Skeletal muscle satellite cell (primary cell): ENCODE results near the gene KIF12.

Source experiments
- H3K27me3 ChIP-seq: 2 replicates; pipeline ENCODE4 v1.7.0; 2013; ENCODE audit warnings: low read length; ENCODE audit not compliant: control insufficient read depth, insufficient read depth
- H3K36me3 ChIP-seq: 2 replicates; pipeline ENCODE4 v1.7.0; 2013; ENCODE audit warnings: mild to moderate bottlenecking, control low read depth, low read length; ENCODE audit not compliant: insufficient read depth
- H3K4me1 ChIP-seq: 2 replicates; pipeline ENCODE4 v1.7.0; 2013; ENCODE audit warnings: low read length; ENCODE audit not compliant: control insufficient read depth, insufficient read depth
- H3K4me2 ChIP-seq: 2 replicates; pipeline ENCODE4 v1.7.0; 2013; ENCODE audit warnings: mild to moderate bottlenecking, low read length
- H3K4me3 ChIP-seq: 2 replicates; pipeline ENCODE4 v1.7.0; 2013; ENCODE audit warnings: low read length
- H3K9ac ChIP-seq: 2 replicates; pipeline ENCODE4 v1.7.0; 2013; ENCODE audit warnings: mild to moderate bottlenecking, low read depth, low read length, moderate library complexity
- H3K9me3 ChIP-seq: replicated peaks from 2 replicates; pipeline ENCODE4 v1.7.0; 2013; ENCODE audit warnings: mild to moderate bottlenecking, control low read depth, low read length

The KIF12 gene

DNA sequence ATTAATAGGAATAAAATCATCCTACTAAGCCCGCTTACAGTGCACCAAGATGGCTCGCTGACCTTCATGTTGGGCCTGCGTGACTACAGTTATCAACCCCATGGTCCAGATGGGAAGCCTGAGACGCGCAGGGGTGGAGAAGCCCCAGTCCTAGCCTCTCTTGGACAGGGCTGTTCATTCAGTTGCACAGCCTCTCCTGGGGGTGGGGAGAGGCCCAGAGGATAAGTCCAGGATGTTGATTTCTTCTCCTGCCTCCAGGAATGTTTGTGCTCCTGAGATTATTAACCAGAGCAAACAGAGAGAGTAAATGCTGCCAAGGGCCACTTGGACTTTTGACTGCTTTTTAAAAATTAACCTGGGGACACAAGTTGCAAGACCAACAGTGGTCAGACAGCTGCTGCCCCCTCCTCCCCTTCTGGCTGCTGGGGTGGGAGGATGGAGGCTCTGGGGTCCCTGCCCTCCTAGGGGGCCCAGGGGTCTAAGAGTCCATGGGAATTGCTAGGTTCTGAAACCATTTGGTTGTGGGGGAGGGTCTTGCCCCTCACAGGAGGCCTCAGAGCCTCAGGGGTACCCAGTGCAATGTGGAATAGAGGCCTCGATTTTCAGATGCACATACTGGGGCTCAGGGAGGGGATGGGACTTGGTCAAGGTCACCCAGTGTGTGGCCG is 18.2 kb downstream of the KIF12 start:
- Histone ChIP-seq H3K4me2 (no peak overlapping the region), H3K36me3 (no peaks in the 10 kb centered on the region), H3K9me3 (no peaks in the 10 kb centered on the region), H3K4me3 (no peak overlapping the region), H3K9ac (no peak overlapping the region), H3K4me1 (no peaks in the 10 kb centered on the region), H3K27me3 (peaks cover 29% of the 10 kb centered on the region)

DNA sequence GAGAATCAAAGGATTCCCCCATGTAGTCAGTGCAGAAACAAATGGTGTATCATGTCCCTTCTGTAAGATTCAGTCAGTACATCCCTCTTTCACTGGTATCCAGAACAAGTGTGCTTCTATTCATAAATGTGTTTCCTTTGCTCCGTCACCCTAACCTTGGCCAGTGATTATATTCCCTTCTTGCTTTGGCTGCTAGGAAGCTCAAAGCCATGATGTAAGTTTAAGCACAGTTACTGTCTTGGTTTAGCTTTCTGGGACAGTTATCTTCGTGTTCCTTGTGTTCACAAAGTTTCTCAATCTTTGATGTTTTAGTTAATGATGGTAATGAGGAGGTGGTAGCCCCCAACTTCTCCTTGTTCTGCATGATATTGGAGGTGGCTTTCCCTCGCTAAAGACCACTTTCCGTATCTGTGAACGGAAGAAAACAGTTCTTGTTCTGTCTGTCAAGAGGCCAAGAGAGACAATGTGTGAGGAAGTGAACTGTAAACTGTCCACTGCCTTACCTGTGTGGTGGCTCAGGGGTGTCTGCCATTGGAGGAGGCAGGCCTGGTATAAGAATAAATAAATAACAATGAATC is 18.8 kb downstream of the KIF12 start:
- Histone ChIP-seq H3K36me3 (no peaks in the 10 kb centered on the region), H3K9me3 (no peaks in the 10 kb centered on the region), H3K4me2 (no peak overlapping the region), H3K4me3 (no peak overlapping the region), H3K27me3 (peaks cover 31% of the 10 kb centered on the region), H3K4me1 (no peaks in the 10 kb centered on the region), H3K9ac (no peak overlapping the region)

DNA sequence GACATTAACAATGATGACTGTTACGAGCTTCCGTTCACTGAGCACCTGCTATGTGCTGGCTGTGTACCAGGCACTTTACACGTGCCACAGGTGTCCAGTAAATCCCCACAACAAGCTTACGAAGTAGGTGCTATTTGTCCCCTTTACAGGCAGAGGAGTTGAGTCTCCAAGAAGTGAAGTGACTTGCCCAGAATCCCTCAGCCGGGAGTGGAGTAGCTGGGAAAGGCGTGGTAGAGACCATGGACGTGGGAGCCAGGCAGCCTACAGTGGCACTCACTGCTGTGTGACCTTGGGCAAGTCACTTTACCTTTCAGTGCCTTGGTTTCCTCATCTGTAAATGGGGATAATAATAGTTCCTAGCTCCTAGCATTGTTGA is 20.3 kb downstream of the KIF12 start:
- no peaks in the 10 kb centered on the region for H3K9me3 ChIP-seq
- H3K4me1 ChIP-seq, result no peaks in the 10 kb centered on the region
- H3K4me2 ChIP-seq, result no peak overlapping the region
- H3K36me3 ChIP-seq, result no peaks in the 10 kb centered on the region
- peaks cover 46% of the 10 kb centered on the region for H3K27me3 ChIP-seq
- H3K9ac ChIP-seq, result no peak overlapping the region
- no peak overlapping the region for H3K4me3 ChIP-seq

DNA sequence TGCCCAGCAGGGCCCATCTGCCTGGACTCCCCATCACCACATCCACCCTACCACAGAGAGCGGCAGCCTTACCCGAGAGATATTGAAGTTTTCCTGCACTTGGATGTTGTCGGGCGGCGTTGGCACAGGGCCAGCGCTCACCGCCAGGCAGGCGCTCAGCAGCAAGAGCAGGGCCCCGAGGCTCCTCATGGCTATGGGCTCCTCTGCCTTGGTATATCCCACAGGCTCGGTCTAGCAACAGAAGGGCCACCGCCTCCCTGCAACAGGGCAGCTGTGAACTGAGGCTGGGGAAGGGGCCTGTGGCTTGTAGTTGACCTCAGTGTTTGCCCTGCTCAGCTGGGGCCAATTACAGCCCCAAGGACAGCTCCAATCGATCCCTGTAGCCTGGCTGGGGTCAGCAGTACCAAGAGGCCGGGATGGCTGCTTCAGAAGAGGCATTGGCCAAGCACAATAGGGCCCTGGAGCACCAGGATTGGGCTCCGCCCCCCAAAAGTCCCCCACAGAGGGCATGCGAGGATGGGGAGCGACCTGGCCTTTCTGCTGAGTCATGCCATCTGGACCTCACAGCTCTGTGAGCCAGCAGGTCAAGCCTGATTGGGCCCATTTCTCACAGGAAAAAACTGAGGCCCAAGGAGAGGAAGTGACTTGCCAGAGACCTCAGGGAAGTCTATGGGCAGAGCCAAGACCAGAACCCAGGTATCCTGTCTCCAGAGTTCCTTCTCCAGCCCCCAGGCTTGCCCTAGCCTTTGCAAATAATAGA is 20.9 kb downstream of the KIF12 start, which contains the start of gene AMBP:
TSS of gene AMBP (minus strand) at position 280 of the 760 bp plus-strand sequence. CDS start at position 189, 91 bp downstream.
- Histone ChIP-seq H3K4me1 (no peaks in the 10 kb centered on the region), H3K4me3 (no peak within 1 kb of the TSS), H3K9me3 (no peaks in the 10 kb centered on the region), H3K36me3 (no peaks in the 10 kb centered on the region), H3K4me2 (no peak within 1 kb of the TSS), H3K27me3 (peaks cover 50% of the 10 kb centered on the region), H3K9ac (no peak within 1 kb of the TSS)

DNA sequence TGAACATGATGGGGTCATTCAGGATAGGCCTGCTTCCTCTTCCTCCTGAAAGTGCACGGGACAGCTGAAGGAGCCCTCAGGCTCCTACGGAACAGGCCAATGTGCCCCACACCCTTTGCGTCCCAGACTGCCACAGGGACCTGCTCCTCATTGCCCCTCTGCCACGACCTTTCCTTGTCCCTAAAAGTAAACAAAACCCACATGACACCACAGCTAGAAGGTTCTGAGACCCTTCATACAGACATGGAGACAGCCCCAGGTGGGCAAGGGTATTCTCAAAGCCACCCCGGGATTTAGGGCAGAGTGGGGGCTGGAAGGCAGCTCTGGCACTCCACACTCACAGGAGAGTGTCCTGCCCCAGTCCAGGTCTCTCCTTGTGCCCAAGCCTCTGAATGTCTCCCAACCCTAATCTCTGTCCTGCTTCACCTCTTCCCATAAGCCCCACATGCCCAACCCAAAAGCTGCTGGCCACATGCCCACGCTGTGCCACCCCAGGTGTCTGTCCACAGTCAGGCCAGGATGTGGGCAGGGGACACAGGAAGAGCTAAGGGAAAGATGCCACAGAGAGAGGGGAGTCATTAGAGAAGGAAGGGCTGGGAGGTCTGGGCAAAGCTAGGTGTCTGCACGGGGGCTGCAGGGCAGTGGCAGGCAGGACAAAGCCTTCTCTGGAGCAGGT is 21.8 kb downstream of the KIF12 start:
- no peaks in the 10 kb centered on the region for H3K4me1 ChIP-seq
- no peaks in the 10 kb centered on the region for H3K36me3 ChIP-seq
- no peak overlapping the region for H3K4me3 ChIP-seq
- no peak overlapping the region for H3K4me2 ChIP-seq
- H3K9me3 ChIP-seq, result no peaks in the 10 kb centered on the region
- H3K27me3 ChIP-seq, result peaks cover 50% of the 10 kb centered on the region
- no peak overlapping the region for H3K9ac ChIP-seq

DNA sequence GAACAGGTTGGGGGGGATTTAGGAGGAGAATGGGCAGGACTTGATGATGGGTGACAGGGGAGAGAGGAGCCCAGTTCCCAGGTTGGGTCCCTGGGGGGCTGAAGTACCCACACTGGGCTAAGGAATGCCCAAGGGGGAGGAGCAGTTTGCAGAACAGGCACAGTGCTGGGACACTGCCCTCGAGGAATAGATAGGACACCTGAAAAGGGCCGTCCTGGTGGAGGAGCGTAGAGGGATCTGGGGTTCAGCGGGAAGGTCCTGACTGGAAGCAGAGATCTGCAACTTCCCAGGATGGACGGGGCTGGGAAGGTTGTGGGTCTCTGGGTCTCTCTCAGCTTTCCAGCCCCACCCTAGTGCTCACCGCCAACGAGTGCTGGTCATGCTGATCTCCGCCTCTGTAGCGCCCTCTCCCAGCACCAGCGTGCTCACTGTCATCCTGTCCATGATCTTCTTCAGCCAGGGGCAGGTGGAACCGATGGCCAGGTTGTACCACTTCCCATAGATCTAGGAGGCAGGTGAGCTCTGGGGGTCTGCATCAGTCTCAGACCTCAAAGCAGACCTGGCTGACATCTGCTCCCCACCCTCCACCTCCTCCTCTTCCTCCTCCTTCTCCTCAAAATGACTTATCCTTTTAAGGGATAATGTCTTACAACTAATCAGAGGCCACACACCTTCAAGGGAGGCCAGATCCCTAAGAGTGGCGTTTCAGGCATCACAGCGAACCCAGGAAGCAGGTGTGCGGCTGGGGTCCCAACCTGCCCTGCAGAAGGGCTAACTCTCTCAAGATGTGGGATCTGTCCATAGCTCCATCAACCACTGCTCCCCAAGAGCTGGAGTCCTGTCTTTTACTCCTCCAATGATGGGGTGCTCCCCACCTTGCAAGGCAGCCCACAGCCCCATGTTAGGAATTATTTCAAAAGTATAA is 22.6 kb downstream of the KIF12 start:
- Histone ChIP-seq H3K36me3 (no peaks in the 10 kb centered on the region), H3K4me3 (no peak overlapping the region), H3K4me2 (no peak overlapping the region), H3K27me3 (peaks cover 50% of the 10 kb centered on the region), H3K9me3 (no peaks in the 10 kb centered on the region), H3K4me1 (no peaks in the 10 kb centered on the region), H3K9ac (no peak overlapping the region)

DNA sequence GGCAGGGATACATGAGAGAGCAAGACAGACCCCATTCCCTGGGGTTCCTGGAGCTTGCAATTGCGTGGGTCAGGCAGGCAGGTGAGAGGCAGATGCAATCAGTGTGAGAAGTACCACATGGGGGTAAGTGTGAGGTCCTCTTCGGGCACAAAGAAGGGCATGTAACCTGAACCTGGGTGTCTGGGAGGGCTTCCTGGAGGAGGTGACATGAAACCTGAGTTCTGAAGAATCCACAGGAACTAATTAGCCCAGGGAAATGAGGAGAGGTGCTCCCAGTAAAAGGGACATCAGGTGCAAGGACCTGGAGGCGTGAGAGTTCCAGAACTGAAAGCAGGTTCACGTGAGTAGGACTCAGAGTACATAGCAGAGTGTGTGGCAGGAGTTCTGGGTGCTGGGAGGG is 23.5 kb downstream of the KIF12 start:
- no peaks in the 10 kb centered on the region for H3K9me3 ChIP-seq
- H3K27me3 ChIP-seq, result peaks cover 50% of the 10 kb centered on the region
- no peak overlapping the region for H3K4me2 ChIP-seq
- H3K9ac ChIP-seq, result no peak overlapping the region
- no peak overlapping the region for H3K4me3 ChIP-seq
- H3K4me1 ChIP-seq, result no peaks in the 10 kb centered on the region
- H3K36me3 ChIP-seq, result no peaks in the 10 kb centered on the region

DNA sequence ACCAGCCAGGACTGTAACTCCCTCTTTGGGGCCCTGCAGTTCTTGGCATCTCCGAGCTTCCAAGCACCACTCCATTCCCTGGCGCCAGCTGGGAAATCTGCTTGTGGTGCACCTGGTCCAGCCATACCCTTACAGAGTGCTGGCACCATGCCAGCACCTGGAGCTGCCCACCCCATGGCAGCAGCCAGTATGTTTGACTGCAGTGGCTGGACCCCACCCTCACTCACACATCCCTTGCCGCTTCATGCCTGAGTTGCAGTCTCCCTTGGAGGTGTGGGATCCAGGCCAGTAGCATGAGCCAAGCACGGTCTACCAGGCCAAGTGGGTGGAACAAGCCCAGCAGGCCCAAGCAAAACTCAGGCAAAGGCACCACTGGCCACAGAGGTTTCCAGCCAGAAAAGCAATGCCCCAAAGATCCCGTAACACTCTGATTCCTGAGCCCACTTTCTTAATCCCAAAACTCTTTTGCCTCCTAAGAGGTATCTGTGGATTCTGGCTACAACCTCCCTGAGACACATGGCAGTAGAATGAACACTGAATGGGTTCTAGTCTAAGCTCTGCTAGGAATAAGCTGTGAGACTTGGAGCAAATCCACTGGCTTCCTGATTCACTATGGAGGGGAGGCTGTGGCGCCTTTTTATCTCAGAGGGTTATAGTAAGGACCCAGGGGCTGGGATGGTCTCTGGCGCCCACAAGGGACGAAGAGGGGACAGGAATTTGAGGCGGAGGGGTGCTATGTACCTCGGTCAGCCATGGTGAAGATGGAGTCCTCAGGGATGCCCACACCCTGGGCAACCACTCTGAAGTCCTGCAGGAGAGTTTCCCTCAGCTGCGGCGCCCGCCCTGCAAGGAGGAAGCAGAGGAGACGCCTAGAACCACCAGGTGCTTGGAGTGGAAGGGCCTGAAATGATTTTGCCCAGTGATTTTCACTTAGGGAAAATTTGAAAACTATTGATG is 26.6 kb downstream of the KIF12 start:
- no peak overlapping the region for H3K4me3 ChIP-seq
- no peak overlapping the region for H3K9ac ChIP-seq

DNA sequence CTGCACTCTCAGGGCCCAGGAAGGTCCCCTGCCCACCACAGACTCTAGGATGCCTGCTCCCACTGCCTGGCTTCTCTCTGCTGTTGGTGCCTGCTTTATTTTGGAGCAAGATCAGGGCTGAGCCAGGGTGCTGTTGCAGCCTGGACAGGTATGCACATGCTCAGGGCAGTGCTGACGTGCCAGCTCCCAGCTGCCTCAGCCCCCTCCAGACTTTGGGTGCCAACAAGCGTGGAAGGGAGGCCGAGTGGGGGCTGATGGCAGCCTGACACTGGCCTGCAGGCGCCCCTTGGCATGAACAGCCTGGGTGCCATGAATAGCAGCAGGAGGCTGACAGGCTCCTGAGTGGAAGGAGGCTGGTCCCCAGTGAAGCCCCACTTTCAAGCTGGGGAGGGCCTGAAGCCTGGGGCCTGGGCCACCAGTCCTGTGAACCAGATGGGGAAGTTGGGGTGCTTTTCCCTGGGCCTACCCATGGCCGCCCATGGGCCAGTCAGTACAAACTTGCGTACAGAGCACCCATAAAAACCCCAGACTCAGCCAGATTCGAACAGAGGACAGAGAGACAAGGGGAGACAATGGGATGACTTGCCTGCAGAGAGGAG is 27.8 kb downstream of the KIF12 start:
- no peak overlapping the region for H3K4me2 ChIP-seq
- peaks cover 45% of the 10 kb centered on the region for H3K27me3 ChIP-seq
- no peaks in the 10 kb centered on the region for H3K9me3 ChIP-seq
- H3K36me3 ChIP-seq, result no peaks in the 10 kb centered on the region
- no peak overlapping the region for H3K9ac ChIP-seq
- H3K4me1 ChIP-seq, result no peaks in the 10 kb centered on the region
- H3K4me3 ChIP-seq, result no peak overlapping the region

More for the DNA sequence above, 26.6 kb downstream of the KIF12 start:
- Histone ChIP-seq H3K4me1 (no peaks in the 10 kb centered on the region), H3K9me3 (no peaks in the 10 kb centered on the region), H3K4me2 (no peak overlapping the region), H3K27me3 (peaks cover 49% of the 10 kb centered on the region), H3K36me3 (no peaks in the 10 kb centered on the region)
